Stimulated activated CD8-positive, alpha-beta memory T cell treated with anti-CD3 and anti-CD28 coated beads, Interleukin-7, amount 100 ng/mL, for 4 hours (primary cell): ENCODE measurements around the gene LRRC75A.
"Not testable (repeated sequence)": the region's sequence is repeated elsewhere in the genome, so short reads cannot be mapped to it uniquely, and the experiment has no call there.

Experiments used
- DNase-seq, 2 donors: peaks; one replicate each; pipeline ENCODE4 v3.0.0-alpha.2; 2020; ENCODE audit warnings: low read depth in 2 of 2

The LRRC75A gene

GRCh38 chr17:16450028-16450427 is 42.0 kb downstream of the LRRC75A start:
- DNase-seq = no peak

DNA sequence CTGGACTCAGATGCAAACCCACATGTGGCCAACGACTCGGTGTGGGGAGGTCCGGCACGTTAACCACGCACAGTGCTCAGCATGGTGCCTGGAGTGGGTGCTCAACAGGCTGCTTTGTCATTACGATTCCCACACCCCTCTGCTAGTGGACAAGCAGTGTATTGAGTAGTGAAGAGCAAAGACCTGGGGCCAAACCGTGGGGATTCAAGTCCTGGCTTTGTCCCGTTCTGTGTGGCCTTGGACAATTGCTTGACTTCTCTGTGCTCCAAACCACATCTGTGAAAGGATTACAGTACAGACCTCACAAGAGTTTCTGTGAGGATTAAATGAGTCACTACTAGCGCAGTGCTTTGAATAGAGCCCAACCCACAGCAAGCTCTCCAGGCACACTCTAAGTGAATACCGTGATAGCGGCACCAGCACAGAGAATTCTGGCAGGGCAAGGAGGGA is 42.8 kb downstream of the LRRC75A start:
- no peak for DNase-seq

DNA sequence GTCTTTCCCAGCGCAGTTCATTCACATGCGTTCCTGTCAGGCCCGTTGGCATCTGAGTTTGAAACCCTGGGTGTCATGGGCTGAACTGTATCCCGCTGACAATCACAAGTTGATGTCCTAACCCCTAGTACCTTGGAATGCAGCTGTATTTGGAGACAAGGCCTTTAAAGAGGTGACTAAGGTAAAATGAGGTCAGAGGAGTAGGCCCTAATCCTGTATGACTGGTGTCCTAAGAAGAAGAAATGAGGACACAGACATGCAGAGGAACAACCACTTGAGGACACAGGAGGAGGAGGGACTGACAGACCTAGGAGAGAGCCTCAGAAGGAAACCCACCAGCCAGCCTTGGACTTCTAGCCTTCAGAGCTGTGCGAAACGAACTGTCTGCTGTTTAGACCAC is 43.5 kb downstream of the LRRC75A start:
- DNase-seq = no peak

DNA sequence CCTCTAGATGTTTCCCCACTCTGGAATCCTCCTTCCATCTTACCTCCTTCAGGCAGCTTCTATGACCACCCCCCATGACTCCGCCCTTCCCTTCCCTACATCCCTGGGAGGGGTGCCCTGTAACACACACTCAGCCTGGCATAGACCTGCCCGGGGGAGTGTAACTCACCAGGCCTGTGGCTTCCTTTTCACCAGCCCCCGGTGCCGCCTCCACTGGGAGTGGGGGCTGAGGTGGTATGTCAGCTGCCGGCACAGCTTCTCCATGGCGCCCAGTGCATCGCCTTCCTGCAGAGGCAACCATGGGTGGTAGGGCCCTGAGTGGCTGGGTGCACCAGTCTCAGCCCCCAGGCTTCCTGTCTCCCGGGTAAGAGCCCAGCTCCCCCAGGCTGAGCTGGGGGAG is 44.3 kb downstream of the LRRC75A start:
- no peak for DNase-seq

GRCh38 chr17:16446338-16446983 is 45.5 kb downstream of the LRRC75A start:
- no peak for DNase-seq

DNA sequence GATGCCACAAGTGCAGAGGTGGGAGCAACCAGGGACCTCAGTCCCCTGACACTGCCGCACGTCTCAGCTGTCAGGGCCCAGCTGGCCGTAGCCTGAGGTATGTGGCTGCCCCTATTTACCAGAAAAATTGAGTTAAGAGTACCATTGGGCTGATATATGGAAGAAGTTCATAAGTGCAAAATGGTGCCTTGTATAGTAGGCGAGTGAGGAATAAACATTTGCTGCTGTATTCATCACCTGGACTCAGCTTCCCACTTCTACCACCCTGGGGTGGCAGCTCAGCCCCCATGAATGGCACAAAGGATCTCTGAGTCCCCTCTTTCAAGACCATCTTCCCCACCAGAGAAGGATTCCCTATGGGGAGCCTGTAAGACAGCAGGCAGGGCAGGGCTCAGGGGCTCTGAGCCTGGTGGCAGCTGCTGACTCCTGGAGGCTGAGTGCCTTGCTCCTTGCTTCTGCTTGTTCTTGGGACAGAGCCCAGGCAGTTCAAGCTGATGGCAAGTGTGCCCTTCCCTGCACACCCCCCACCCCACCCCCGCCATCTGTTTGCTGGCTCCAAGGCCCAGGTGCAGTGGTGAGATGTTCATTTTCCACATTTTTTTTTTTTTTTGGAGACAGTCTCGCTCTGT is 47.6 kb downstream of the LRRC75A start:
- DNase-seq = no peak

DNA sequence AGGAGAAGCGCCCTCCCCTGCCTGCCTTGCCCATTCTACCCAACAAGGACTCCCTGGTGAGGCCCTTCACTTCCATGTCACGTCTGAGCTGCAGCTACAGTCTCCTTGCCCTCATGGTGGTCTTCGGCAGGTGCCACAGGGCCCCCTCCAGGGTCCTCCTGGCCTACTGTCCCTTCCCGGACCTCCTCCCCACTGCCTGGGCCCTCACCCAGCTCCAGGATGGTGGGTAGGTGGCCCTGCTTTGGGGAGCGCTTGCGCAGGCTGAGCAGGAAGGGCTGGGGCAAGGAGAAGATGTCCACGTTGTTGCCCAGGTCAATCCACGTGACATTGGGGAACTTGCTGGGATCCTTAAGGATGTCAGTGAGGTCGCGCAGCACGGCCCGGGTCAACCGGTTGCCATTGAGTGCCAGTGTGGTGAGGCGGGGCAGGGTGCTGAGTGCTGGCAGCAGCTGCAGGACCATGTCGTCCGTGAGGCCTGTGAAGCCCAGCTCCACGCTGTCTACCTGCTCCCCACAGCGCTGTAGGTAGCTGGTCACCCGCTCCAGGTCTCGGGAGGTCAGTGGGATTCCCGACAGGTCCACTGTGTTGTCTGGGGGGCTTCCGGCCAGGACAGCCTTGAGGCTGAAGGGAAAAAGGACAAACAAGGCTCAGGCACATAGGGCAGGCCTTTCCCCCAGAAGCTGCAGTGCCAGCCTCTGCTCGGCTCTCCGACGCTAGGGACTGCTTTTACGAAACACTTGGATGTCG is 48.3 kb downstream of the LRRC75A start:
- DNase-seq = no peak

DNA sequence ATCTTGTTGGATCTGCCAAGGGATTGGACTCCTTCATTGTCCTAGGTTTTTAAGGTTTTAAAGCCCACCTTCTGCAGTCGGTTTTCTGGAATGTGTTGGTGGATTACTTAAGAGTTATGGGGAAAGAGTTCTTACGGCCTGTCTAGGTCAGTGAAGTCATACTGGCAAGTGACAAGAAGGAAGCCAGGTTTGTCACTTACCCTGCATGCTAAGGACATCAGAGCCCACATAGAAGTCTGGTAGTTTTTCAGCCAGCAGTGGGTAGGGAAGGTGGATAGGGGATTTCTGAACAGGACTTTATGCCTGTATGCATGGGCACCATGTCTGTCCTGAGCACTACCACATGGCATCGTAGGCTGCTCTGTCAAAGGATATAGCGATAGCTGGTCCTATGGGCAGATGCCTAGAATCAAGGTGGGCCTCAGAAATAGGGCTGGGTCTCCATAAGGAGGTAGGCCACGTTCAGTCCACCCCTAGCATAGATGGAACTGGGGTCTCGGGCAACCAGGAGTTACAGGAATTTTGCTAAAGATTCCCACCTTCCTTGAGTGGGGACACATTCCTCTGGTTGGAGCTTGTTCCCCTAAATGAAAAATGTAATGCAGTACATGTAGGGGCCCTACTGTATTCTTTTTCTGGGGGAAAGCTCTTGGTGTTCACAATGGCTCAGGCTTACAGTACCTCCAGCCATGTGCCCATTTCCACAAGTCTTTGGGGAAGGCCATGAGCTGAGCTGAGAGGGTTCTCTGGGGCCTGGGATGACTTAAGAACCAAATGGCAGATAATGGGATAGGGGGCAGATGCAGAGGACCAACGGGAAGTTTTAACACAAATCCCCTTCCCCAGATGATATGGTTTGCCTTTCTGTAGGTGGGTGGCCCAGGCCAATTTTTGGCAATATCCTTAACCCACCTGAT is 49.1 kb downstream of the LRRC75A start:
- DNase-seq = no peak

DNA sequence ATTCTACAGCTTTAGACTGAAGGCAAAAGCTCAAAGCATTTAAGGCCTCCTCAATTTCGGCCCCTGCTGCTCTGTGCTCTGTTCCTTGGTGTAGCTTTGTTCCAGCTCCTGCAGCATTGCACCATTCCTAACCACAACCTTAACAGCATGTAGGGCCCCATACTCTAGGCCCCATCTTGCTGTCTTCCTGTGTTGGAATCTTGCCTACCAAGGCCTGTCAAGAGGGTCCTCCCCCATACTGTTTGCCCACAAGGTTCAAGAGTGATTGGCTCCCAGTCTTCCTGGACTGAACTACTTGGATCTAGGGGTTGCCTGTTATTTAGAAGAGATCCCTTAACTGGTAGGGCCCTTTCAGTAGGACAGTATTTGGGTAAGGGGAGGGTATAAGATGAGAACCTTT is 49.9 kb downstream of the LRRC75A start:
- no peak for DNase-seq

GRCh38 chr17:16440901-16441629 is 50.9 kb downstream of the LRRC75A start:
- no peak for DNase-seq

GRCh38 chr17:16440354-16440753 is 51.6 kb downstream of the LRRC75A start:
- DNase-seq = not testable (repeated sequence)

DNA sequence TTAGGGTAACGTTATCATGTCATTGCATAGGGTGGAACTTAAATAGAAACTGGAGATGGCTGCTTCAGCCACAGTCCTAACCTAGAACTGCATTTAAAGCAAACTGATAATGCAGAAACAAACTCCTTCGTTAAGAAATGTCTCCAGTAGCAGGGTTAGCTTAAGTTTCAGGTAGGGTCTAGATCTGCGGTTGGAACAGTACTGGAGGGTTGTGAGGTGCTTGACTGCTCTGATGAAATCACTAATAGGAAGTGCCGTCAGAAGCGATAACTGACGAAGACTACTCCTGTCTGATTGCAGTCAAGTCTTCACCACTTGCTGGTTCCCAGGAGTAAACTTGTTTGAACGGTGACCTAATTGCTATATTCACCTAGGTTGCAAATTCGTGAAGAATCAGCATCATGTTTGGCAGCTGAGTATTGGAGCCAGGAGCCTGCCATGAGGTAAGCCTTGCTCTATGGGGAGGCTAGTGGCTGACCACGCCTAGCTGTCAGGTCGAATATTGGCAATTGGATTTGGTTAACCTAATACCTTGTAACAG is 52.1 kb downstream of the LRRC75A start:
- no peak for DNase-seq

- no peak for DNase-seq
Measured at GRCh38 chr17:16439303-16439791, 52.6 kb downstream of the LRRC75A start.

- DNase-seq = peak; percentile 94 to 95
Measured at GRCh38 chr17:16438557-16439302, 53.3 kb downstream of the LRRC75A start.

DNA sequence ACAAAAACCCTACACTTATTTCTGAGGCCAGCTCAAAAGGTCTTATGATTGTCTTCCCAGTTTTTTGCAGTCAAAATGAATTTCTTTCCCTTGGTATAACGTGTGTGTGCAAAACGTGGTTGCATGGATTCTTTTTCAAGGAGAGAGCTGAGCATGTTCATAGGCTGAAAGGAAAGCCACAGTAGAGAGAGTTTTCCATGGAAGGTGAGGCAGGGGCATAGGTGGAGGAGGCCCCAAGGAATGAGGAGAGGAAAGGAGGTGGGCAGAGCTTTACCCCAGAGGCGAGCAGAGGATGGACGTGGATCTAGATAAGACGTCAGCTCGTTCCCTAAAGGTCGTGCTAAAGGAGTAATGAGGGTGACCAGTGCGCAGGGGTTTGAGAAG is 53.8 kb downstream of the LRRC75A start:
- no peak for DNase-seq

GRCh38 chr17:16437083-16437482 is 54.9 kb downstream of the LRRC75A start:
- DNase-seq = no peak

DNA sequence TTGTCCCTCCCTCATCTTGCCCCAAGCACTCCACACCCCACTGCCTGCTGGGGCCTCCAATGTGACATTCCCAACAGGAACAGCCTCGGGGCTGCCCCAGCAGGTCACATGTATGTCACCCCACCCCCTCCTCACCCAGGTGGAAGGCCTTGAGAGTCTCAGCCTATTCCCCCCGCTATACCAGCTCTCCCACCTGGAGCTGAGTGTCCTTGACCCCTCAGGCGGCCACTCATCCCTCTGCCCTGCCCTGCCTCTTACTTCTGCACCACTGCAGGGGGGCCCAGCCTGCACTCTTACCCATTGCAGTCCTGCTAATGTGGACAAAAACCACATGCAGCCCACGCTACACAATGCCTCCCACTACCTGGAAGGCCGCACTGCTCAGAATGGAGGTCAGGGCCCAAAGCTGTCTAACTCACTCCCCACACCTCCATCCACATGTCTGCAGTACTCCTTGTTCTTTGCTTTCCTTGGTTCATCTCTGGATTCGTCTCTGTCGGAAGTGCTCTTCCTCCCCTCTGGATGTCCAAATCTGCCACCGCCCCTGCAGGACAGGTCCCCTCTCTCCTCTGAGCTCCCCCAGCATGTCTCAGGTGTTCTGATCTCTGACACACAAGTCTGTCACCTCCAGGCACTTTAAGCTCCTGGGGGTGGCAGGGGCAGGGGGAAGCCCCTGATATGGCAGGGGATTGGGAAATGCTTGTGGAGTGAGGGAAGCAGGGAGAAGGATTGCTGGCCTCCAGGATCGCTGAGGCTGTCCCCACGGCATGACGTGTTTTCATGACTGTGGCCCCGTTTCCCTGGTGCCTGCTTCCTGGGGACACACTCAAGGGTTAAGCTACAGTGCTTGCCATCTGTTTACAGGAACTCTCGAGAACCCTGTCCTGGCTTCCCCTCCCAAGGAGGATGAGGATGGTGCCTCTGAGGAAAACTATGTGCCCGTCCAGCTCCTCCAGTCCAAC is 55.8 kb downstream of the LRRC75A start:
- DNase-seq = no peak

DNA sequence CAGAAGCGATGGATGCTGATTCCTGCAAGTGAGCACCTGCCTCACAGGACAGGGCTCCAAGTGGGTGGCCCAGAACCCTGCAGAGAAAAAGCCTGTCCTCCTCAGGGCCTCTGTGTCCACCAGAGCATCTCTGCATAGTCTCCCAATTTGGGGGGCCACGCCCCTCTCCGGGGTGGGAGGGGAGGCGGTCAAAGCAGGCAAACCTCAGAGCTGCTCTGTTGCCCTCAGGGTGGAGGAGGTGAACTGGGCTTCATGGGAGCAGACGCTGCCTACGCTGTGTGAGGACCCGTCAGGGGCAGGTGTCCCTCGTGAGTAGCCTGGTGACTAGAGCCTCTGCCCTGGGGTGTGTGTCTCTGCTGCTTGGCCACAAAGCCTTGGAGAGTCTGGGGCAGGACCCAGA is 57.3 kb downstream of the LRRC75A start:
- no peak for DNase-seq

DNA sequence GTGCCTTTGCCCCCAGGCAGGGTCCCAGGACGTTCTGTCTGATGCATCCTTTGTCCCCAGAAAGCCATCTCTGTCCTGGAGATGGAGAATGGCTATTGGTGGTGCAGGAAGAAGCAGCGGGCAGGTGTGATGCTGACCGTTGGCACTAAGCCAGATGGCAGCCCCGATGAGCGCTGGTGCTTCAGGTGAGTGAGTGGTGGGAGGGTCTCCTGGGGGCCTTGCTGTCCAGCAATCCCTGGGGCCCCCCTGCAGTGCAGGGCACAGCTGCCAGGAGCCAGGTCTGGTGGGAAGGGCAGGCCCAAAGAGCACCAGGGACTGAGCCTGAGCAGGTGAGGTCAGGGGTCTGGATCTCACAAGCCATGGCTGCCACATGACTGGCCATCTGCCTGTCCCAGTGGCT is 58.5 kb downstream of the LRRC75A start:
- DNase-seq = no peak
